H1 (cell line): Measurements from ENCODE around the gene YAF2. TPM values are rescaled to one million over a fixed set of nuclear protein-coding genes. Genes with fewer than 3 reads are reported as not detected.
A peak's percentile ranks its signal among the peaks of the same experiment; 100 is the strongest.

Source experiments
- ASH2L ChIP-seq: fragments of 200-600, 300-600 bp; sonication (generic); IDR thresholded peaks from one replicate; pipeline ENCODE4 v1.7.1; 2017; ENCODE audit warnings: low read length
- BRCA1 ChIP-seq: IDR thresholded peaks from 2 replicates; pipeline ENCODE4 v1.6.1; 2012; ENCODE audit warnings: low read depth, low read length, improper control_type of control experiment
- EP300 ChIP-seq, 2 experiments: IDR thresholded peaks; 1 replicate in 1 of 2; 2 replicates in 1 of 2; pipeline ENCODE4 v1.6.1; 2011 to 2012; ENCODE audit warnings: low read depth in 2 of 2, low read length in 2 of 2, mild to moderate bottlenecking in 2 of 2, borderline replicate concordance in 1 of 2, inconsistent platforms in 1 of 2, moderate library complexity in 1 of 2
- JUN ChIP-seq: IDR thresholded peaks from 2 replicates; pipeline ENCODE4 v1.6.1; 2011; ENCODE audit warnings: low read depth, mild to moderate bottlenecking, improper control_type of control experiment, low read length
- KDM1A ChIP-seq: fragments of 200-600, 300-600 bp; sonication (generic); IDR thresholded peaks from 2 replicates; pipeline ENCODE4 v1.7.1; 2016; ENCODE audit warnings: mild to moderate bottlenecking, low read length, borderline replicate concordance
- KDM4A ChIP-seq: IDR thresholded peaks from one replicate; pipeline ENCODE4 v1.7.1; 2012; ENCODE audit warnings: low read depth, mild to moderate bottlenecking, moderate library complexity, low read length, inconsistent platforms; ENCODE audit not compliant: severe bottlenecking
- RBBP5 ChIP-seq: IDR thresholded peaks from 2 replicates; pipeline ENCODE4 v1.7.1; 2012; ENCODE audit warnings: low read depth, mild to moderate bottlenecking, inconsistent platforms, low read length, moderate library complexity, borderline replicate concordance
- TEAD4 ChIP-seq: IDR thresholded peaks from 2 replicates; pipeline ENCODE4 v1.6.1; 2012; ENCODE audit warnings: low read depth, low read length, inconsistent platforms, mixed read lengths
- polyA plus RNA-seq, 7 experiments: library from polyadenylated mRNA; depleted of rRNA in 3 of 7; stranded (reverse) in 5 of 7; unstranded in 2 of 7; fragments of >200 nt in 5 of 7; fragments of 200-250 nt in 2 of 7; gene quantifications; 1 replicate in 5 of 7; 2 replicates in 1 of 7; 4 replicates in 1 of 7; pipeline versions ENCODE4 v1.2.1 to v1.2.3, GENCODE V29; 2011 to 2013; ENCODE audit warnings: missing spikeins in 2 of 7, mixed read lengths in 2 of 7
- total RNA-seq: library from RNA; stranded (reverse); fragmentation: NEBNext Ultra II Directional; extraction: Animal tissue kit (Norgen Biotek cat#: 25700); gene quantifications from 2 replicates; pipeline ENCODE4 v1.2.1, GENCODE V29; 2021
- TF ChIP-seq, protein P1 (sequence below): fragments of 300-600 bp; sonication (generic); IDR thresholded peaks from 2 replicates; pipeline ENCODE4 v1.7.1; 2012; ENCODE audit warnings: low read length, moderate library complexity, mild to moderate bottlenecking, inconsistent platforms; ENCODE audit not compliant: insufficient replicate concordance
- TF ChIP-seq, protein P2 (sequence below): IDR thresholded peaks from 2 replicates; pipeline ENCODE4 v1.6.1; 2012; ENCODE audit warnings: inconsistent platforms
- TF ChIP-seq, protein P3 (sequence below): IDR thresholded peaks from 2 replicates; pipeline ENCODE4 v1.6.1; 2012; ENCODE audit warnings: inconsistent platforms

The YAF2 gene
- total and polyA plus RNA-seq, 2 of the 8 experiments (the other 6 are each of a cell fraction or from before 2014, with no cell fraction given): 0.50 to 2.2 TPM

DNA sequence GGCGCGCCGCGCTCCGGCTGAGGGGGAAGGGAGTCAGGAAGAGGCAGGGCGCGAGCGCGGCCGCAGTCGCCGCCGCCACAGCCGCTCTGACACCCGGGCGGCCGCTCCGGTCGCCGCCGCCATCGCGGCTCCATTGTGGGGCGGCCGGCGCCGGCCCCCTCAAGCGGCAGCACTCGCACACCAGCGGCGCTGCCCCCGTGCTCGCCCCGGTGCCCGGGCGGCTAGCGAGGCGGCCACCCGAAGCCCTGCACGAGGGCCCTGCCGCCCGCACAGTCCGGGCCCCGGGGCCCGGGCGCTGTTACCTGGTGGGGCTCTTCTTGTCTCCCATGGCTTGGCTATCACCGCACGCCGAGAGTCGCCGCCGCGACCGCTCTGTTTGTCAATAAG, 202 bp downstream of the YAF2 start (continued):
- TF ChIP-seq TEAD4: no peak
- TF ChIP-seq, protein P1, sequence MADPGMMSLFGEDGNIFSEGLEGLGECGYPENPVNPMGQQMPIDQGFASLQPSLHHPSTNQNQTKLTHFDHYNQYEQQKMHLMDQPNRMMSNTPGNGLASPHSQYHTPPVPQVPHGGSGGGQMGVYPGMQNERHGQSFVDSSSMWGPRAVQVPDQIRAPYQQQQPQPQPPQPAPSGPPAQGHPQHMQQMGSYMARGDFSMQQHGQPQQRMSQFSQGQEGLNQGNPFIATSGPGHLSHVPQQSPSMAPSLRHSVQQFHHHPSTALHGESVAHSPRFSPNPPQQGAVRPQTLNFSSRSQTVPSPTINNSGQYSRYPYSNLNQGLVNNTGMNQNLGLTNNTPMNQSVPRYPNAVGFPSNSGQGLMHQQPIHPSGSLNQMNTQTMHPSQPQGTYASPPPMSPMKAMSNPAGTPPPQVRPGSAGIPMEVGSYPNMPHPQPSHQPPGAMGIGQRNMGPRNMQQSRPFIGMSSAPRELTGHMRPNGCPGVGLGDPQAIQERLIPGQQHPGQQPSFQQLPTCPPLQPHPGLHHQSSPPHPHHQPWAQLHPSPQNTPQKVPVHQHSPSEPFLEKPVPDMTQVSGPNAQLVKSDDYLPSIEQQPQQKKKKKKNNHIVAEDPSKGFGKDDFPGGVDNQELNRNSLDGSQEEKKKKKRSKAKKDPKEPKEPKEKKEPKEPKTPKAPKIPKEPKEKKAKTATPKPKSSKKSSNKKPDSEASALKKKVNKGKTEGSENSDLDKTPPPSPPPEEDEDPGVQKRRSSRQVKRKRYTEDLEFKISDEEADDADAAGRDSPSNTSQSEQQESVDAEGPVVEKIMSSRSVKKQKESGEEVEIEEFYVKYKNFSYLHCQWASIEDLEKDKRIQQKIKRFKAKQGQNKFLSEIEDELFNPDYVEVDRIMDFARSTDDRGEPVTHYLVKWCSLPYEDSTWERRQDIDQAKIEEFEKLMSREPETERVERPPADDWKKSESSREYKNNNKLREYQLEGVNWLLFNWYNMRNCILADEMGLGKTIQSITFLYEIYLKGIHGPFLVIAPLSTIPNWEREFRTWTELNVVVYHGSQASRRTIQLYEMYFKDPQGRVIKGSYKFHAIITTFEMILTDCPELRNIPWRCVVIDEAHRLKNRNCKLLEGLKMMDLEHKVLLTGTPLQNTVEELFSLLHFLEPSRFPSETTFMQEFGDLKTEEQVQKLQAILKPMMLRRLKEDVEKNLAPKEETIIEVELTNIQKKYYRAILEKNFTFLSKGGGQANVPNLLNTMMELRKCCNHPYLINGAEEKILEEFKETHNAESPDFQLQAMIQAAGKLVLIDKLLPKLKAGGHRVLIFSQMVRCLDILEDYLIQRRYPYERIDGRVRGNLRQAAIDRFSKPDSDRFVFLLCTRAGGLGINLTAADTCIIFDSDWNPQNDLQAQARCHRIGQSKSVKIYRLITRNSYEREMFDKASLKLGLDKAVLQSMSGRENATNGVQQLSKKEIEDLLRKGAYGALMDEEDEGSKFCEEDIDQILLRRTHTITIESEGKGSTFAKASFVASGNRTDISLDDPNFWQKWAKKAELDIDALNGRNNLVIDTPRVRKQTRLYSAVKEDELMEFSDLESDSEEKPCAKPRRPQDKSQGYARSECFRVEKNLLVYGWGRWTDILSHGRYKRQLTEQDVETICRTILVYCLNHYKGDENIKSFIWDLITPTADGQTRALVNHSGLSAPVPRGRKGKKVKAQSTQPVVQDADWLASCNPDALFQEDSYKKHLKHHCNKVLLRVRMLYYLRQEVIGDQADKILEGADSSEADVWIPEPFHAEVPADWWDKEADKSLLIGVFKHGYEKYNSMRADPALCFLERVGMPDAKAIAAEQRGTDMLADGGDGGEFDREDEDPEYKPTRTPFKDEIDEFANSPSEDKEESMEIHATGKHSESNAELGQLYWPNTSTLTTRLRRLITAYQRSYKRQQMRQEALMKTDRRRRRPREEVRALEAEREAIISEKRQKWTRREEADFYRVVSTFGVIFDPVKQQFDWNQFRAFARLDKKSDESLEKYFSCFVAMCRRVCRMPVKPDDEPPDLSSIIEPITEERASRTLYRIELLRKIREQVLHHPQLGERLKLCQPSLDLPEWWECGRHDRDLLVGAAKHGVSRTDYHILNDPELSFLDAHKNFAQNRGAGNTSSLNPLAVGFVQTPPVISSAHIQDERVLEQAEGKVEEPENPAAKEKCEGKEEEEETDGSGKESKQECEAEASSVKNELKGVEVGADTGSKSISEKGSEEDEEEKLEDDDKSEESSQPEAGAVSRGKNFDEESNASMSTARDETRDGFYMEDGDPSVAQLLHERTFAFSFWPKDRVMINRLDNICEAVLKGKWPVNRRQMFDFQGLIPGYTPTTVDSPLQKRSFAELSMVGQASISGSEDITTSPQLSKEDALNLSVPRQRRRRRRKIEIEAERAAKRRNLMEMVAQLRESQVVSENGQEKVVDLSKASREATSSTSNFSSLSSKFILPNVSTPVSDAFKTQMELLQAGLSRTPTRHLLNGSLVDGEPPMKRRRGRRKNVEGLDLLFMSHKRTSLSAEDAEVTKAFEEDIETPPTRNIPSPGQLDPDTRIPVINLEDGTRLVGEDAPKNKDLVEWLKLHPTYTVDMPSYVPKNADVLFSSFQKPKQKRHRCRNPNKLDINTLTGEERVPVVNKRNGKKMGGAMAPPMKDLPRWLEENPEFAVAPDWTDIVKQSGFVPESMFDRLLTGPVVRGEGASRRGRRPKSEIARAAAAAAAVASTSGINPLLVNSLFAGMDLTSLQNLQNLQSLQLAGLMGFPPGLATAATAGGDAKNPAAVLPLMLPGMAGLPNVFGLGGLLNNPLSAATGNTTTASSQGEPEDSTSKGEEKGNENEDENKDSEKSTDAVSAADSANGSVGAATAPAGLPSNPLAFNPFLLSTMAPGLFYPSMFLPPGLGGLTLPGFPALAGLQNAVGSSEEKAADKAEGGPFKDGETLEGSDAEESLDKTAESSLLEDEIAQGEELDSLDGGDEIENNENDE: no peak
- no peak for TF ChIP-seq KDM1A
- no peak for TF ChIP-seq ASH2L
- TF ChIP-seq, protein P2, sequence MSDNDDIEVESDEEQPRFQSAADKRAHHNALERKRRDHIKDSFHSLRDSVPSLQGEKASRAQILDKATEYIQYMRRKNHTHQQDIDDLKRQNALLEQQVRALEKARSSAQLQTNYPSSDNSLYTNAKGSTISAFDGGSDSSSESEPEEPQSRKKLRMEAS: no peak
- TF ChIP-seq, protein P3, sequence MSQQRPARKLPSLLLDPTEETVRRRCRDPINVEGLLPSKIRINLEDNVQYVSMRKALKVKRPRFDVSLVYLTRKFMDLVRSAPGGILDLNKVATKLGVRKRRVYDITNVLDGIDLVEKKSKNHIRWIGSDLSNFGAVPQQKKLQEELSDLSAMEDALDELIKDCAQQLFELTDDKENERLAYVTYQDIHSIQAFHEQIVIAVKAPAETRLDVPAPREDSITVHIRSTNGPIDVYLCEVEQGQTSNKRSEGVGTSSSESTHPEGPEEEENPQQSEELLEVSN: no peak
- TF ChIP-seq RBBP5: 0 out of 2 replicates have a peak, but pooled peaks have one; percentile 51
- no peak for TF ChIP-seq JUN
- no peak for TF ChIP-seq EP300 (IDR thresholded peaks at IDR 0.05; ENCODE audit: borderline replicate concordance in 1 of 2, low read depth in 2 of 2, low read length in 2 of 2)
- TF ChIP-seq KDM4A: peak; percentile 43
- no peak for TF ChIP-seq BRCA1
